Thoracic aorta (tissue), 2 donors: ENCODE measurements around the gene C3orf20. TPM values are rescaled to one million over a fixed set of nuclear protein-coding genes. Genes with fewer than 3 reads are reported as not detected.

ENCODE experiments used
- ATAC-seq: fragments of 150-250 bp; one replicate; pipeline ENCODE4 v1.8.0; 2017; ENCODE audit warnings: low read depth; ENCODE audit not compliant: insufficient number of reproducible peaks, low FRiP score
- DNase-seq: peaks from one replicate; pipeline ENCODE4 v3.0.0-alpha.2; 2020; ENCODE audit warnings: low spot score
- H3K27ac ChIP-seq, 2 donors: fragments of 200-600 bp; sonication (generic); 1 replicate in 1 of 2; 2 replicates in 1 of 2; pipeline ENCODE4 v1.5.1; 2016; ENCODE audit warnings: mild to moderate bottlenecking in 2 of 2, moderate library complexity in 2 of 2
- H3K27me3 ChIP-seq: fragments of 200-600 bp; sonication (generic); replicated peaks from 2 replicates; pipeline ENCODE4 v1.6.0; 2016; ENCODE audit warnings: mild to moderate bottlenecking; ENCODE audit not compliant: insufficient read depth
- H3K36me3 ChIP-seq: fragments of 200-600 bp; sonication (generic); one replicate; pipeline ENCODE4 v1.5.1; 2016
- H3K4me1 ChIP-seq, 2 donors: fragments of 200-600 bp; sonication (generic); 1 replicate in 1 of 2; 2 replicates in 1 of 2; pipeline versions ENCODE4 v1.5.1 to v1.6.0; 2016; ENCODE audit warnings: low read depth in 2 of 2, mild to moderate bottlenecking in 1 of 2; ENCODE audit not compliant: control insufficient read depth in 1 of 2
- H3K4me3 ChIP-seq: fragments of 200-600 bp; sonication (generic); 2 replicates; pipeline ENCODE4 v1.5.1; 2016; ENCODE audit warnings: mild to moderate bottlenecking
- H3K9me3 ChIP-seq: fragments of 200-600 bp; sonication (generic); 2 replicates; pipeline ENCODE4 v1.5.1; 2016
- total RNA-seq, 2 donors: library from RNA; depleted of rRNA; stranded (reverse); fragments of >200 nt; gene quantifications; one replicate each; pipeline versions ENCODE4 v1.1.0 to v1.2.3, GENCODE V29; 2016
- TF ChIP-seq, protein P1 (sequence below): fragments of 200-600 bp; sonication (generic); IDR thresholded peaks from one replicate; pipeline ENCODE4 v1.5.1; 2019; ENCODE audit warnings: antibody characterized with exemption

Gene C3orf20
- total RNA-seq, 2 donors from 2014 or later: not detected

DNA sequence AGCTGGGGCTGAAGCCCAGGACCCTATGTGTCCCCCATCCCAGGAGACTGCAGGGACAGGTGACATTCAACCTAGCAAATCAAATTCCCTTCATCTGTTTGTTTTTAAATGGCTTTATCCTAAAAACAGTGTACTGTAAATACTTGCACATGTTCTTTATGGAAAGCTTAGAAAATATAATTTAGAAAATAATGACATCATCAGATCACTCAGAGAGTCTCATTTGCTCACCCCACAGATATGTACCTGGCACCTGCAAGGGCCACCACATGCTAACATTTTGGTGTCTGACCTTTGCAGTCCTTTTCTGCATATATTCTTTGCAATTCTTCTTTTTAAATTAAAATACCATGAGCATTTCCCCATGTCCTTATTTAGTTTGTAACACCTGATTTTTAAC, 85.2 kb downstream of the C3orf20 start:
- Histone ChIP-seq H3K9me3 (no peaks in the 10 kb centered on the region), H3K36me3 (no peaks in the 10 kb centered on the region), H3K4me1 (no peaks in the 10 kb centered on the region), H3K4me3 (no peak overlapping the region), H3K27ac (no peak overlapping the region), H3K27me3 (no peaks in the 10 kb centered on the region)
- ATAC-seq (no peak), DNase-seq (no peak)
- TF ChIP-seq, protein P1, sequence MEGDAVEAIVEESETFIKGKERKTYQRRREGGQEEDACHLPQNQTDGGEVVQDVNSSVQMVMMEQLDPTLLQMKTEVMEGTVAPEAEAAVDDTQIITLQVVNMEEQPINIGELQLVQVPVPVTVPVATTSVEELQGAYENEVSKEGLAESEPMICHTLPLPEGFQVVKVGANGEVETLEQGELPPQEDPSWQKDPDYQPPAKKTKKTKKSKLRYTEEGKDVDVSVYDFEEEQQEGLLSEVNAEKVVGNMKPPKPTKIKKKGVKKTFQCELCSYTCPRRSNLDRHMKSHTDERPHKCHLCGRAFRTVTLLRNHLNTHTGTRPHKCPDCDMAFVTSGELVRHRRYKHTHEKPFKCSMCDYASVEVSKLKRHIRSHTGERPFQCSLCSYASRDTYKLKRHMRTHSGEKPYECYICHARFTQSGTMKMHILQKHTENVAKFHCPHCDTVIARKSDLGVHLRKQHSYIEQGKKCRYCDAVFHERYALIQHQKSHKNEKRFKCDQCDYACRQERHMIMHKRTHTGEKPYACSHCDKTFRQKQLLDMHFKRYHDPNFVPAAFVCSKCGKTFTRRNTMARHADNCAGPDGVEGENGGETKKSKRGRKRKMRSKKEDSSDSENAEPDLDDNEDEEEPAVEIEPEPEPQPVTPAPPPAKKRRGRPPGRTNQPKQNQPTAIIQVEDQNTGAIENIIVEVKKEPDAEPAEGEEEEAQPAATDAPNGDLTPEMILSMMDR: no peak

DNA sequence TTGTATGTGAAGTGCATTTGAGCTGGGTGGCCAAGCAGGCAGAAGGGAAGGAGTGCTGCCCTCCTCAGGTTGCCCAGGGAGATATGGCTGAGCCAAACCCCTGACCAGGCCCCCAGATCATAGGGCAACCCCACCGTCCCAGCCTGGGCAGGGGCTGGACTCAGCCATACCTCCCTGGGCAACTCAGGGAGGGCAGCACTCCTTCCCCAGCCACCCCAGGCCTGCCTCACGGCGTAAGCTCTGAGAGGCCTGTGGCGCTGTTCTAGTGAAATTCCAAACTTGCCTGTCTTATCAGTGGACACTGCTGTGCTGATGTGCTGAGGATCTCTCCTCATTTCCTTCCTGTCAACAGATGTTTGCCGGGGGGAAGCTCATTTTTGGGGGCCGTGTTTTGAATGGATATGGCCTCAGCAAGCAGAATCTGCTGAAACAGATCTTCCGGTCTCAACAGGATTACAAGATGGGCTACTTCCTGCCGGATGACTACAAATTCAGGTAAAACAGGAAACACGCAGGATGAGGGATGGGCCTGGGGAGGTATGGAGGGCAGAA, 86.3 kb downstream of the C3orf20 start:
- Histone ChIP-seq H3K4me1 (no peaks in the 10 kb centered on the region), H3K9me3 (no peaks in the 10 kb centered on the region), H3K36me3 (no peaks in the 10 kb centered on the region), H3K4me3 (no peak overlapping the region), H3K27me3 (no peaks in the 10 kb centered on the region), H3K27ac (no peak overlapping the region)
- ATAC-seq: no peak
- TF ChIP-seq, protein P1: no peak
- DNase-seq: no peak

DNA sequence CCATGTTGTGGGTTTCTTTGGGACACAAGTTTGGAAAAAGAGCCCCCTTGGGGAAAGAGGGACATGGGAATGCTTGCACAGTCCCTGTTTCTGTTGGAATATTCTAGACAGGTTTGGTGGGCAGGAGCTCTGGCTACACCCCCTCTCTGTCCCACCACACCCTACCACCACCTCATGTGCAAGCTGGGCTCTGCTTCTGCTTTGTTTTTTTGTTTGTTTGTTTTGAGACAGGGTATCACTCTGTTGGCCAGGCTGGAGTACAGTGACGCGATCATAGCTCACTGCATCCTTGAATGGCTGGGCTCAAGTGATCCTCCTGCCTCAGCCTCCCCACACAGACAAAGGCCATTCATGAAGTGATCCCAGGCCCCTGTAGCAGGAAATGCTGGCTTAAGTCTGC, 86.9 kb downstream of the C3orf20 start:
- H3K9me3 ChIP-seq: no peaks in the 10 kb centered on the region
- H3K27ac ChIP-seq: no peak overlapping the region
- no peak overlapping the region for H3K4me3 ChIP-seq
- H3K27me3 ChIP-seq: no peaks in the 10 kb centered on the region
- DNase-seq (no peak), ATAC-seq (no peak)
- no peaks in the 10 kb centered on the region for H3K36me3 ChIP-seq
- TF ChIP-seq, protein P1: no peak
- no peaks in the 10 kb centered on the region for H3K4me1 ChIP-seq

DNA sequence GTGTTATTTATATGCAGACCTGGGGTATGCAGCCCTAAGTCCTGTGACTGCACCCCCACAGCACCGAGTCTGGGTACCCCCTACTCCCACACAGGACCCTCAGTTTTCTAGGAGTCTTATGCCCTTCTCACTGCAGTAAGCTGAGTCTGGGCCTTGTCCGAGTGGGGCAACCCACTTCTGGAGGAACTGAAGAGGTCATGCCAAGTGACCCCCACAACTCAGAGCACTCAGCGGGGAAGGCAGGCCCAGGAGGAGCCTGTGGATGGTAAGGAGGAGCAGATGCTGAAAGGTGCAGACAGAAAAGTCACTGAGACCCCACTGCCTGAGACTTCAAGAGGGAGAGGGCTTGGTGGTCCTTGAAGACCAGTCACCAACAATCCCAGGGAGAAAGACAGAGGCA, 87.8 kb downstream of the C3orf20 start:
- DNase-seq (no peak), ATAC-seq (no peak)
- H3K27me3 ChIP-seq: no peaks in the 10 kb centered on the region
- no peaks in the 10 kb centered on the region for H3K4me1 ChIP-seq
- H3K27ac ChIP-seq: no peak overlapping the region
- TF ChIP-seq, protein P1: no peak
- no peak overlapping the region for H3K4me3 ChIP-seq
- H3K9me3 ChIP-seq: no peaks in the 10 kb centered on the region
- H3K36me3 ChIP-seq: no peaks in the 10 kb centered on the region

DNA sequence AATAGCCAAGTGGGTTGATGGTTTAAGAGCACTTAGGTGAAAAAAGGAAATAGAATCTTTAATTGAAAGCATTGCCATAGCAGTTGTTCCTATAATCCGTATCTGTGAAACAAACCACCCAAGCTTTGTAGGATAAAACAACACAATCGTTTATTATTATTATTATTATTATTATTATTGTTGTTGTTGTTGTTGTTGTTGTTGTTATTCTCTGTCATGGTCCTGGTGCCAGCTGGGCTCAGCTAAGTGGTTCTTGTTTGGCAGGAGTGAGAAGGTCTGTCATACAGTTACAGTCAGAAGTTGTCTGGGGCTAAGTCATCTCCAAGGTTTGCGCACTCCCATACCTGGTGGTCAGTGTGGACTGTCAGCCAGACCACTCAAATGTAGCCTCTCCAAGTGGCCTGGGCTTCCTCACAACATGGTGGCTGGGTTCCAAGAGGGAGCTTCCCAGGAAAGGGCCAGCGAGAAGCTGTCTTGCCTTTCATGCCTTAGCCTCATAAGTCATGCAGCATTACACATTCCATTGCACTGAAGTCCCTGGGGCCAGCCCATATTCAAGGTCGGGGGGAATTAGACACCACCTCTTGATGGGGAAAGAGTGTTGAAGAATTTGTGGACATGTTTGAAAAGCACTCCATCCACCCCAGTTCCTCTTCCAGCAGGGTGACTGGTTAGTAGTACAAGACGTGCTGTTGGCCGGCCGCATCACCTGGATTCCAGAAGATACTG, 89.6 kb downstream of the C3orf20 start:
- TF ChIP-seq, protein P1: no peak

More for the DNA sequence above, 89.6 kb downstream of the C3orf20 start:
- Histone ChIP-seq H3K4me3 (no peak overlapping the region), H3K27me3 (no peaks in the 10 kb centered on the region), H3K4me1 (no peaks in the 10 kb centered on the region), H3K36me3 (no peaks in the 10 kb centered on the region), H3K27ac (no peak overlapping the region), H3K9me3 (no peaks in the 10 kb centered on the region)
- ATAC-seq: no peak
- DNase-seq: no peak
